Stimulated activated CD4-positive, alpha-beta T cell treated with anti-CD3 and anti-CD28 coated beads, TNF-alpha, amount 100 ng/mL, for 48 hours (primary cell): ENCODE data around the gene SOAT2.
"Not testable (repeated sequence)": the region's sequence is repeated elsewhere in the genome, so short reads cannot be mapped to it uniquely, and the experiment has no call there.

ENCODE experiments used
- DNase-seq, 3 donors: peaks; one replicate each; pipeline ENCODE4 v3.0.0-alpha.2; 2020; ENCODE audit warnings: low read depth in 3 of 3

Gene SOAT2

GRCh38 chr12:53147181-53147580 lies 43.9 kb downstream of the SOAT2 start:
- DNase-seq: no peak

- DNase-seq: no peak
These were observed 44.4 kb downstream of the SOAT2 start for GRCh38 chr12:53147653-53148052.

- no peak for DNase-seq
These were observed 47.8 kb downstream of the SOAT2 start for GRCh38 chr12:53151039-53151438.

GRCh38 chr12:53152390-53152789 lies 49.1 kb downstream of the SOAT2 start:
- no peak for DNase-seq

- peak; percentile 86 to 88 (median 87) for DNase-seq
These were observed 56.0 kb downstream of the SOAT2 start for GRCh38 chr12:53159195-53159839.

GRCh38 chr12:53160000-53160399 lies 56.7 kb downstream of the SOAT2 start:
- DNase-seq: no peak

- DNase-seq: no peak
These were observed 57.4 kb downstream of the SOAT2 start for GRCh38 chr12:53160673-53161072.

GRCh38 chr12:53161119-53161911 lies 58.0 kb downstream of the SOAT2 start:
- no peak for DNase-seq

GRCh38 chr12:53163008-53163407 lies 59.7 kb downstream of the SOAT2 start:
- DNase-seq: not testable (repeated sequence)

GRCh38 chr12:53166837-53167236 lies 63.6 kb downstream of the SOAT2 start:
- no peak for DNase-seq

GRCh38 chr12:53169644-53170043 lies 66.4 kb downstream of the SOAT2 start:
- no peak for DNase-seq

GRCh38 chr12:53170215-53170614 lies 66.9 kb downstream of the SOAT2 start:
- DNase-seq: no peak

GRCh38 chr12:53170876-53171724 lies 67.8 kb downstream of the SOAT2 start:
- no peak for DNase-seq

- no peak for DNase-seq
These were observed 68.5 kb downstream of the SOAT2 start for GRCh38 chr12:53171725-53172329.

- no peak for DNase-seq
These were observed 69.1 kb downstream of the SOAT2 start for GRCh38 chr12:53172352-53172751.

- DNase-seq: no peak
These were observed 69.9 kb downstream of the SOAT2 start for GRCh38 chr12:53173085-53173715.
